ENCODE data around the gene HOXA9.

DNA sequence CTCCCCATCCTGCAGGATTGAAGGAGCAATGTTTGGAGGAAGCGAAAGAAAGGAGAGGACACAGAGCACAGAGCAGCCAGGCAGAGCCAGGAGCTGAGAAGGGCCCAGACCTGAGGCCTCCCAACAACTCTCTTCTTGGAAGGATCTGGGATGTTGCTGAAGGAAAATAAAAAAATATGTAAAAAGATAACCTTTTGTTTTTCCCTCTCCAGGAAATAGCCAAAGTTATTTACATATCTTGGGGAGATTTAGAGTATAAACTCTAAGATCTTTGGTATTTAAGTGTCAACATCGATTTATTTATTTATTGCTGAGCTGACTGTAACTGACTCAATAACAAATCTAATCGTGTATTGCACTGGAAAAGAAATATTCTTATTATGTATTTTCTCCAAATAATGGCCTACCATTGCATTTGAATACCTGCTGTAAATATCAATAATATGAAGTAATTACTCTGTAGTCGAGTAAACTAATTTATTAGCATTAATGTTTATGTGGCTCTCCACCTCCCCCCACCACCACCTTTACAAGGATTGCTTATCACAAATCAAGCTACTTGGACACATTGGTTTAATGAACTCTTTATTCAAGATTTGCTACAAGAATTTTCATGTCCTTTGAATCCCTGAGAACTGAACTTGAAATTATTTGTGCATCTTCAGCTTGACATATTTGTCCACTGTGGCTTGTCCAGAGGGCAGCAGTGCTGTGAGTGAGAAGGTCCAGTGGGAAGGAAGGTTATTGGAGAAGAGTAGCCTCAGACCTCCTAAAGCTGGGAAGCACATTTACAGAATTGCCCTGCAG is 21.5 kb upstream of the HOXA9 start:
- TF ChIP-seq, protein P1, sequence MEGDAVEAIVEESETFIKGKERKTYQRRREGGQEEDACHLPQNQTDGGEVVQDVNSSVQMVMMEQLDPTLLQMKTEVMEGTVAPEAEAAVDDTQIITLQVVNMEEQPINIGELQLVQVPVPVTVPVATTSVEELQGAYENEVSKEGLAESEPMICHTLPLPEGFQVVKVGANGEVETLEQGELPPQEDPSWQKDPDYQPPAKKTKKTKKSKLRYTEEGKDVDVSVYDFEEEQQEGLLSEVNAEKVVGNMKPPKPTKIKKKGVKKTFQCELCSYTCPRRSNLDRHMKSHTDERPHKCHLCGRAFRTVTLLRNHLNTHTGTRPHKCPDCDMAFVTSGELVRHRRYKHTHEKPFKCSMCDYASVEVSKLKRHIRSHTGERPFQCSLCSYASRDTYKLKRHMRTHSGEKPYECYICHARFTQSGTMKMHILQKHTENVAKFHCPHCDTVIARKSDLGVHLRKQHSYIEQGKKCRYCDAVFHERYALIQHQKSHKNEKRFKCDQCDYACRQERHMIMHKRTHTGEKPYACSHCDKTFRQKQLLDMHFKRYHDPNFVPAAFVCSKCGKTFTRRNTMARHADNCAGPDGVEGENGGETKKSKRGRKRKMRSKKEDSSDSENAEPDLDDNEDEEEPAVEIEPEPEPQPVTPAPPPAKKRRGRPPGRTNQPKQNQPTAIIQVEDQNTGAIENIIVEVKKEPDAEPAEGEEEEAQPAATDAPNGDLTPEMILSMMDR (IDR thresholded peaks at IDR 0.05; ENCODE audit: control extremely low read depth in 1 of 3, insufficient read depth in 1 of 3, low read depth in 1 of 3, low read length in 3 of 3) = no peak
- TF ChIP-seq RFX5 (IDR thresholded peaks at IDR 0.05; ENCODE audit: borderline replicate concordance, low read depth, low read length) (no peak), MAFK (IDR thresholded peaks at IDR 0.05; ENCODE audit: low read depth, low read length) (no peak), BRCA1 (IDR thresholded peaks at IDR 0.05; ENCODE audit: low read depth, low read length) (no peak), KDM1A (IDR thresholded peaks at IDR 0.05; ENCODE audit: borderline replicate concordance, low read length) (no peak), JUND (IDR thresholded peaks at IDR 0.05; ENCODE audit: low read length) (no peak), CBX8 (IDR thresholded peaks at IDR 0.05; ENCODE audit: borderline replicate concordance, low read depth, low read length) (no peak; the same call in none of the 2 replicates), ASH2L (IDR thresholded peaks at IDR 0.05; ENCODE audit: low read length) (no peak)

Data from H1 (cell line).